ENCODE results near the gene UQCRQ.
"Not testable (repeated sequence)": the region's sequence is repeated elsewhere in the genome, so short reads cannot be mapped to it uniquely, and the experiment has no call there.

The UQCRQ gene

DNA sequence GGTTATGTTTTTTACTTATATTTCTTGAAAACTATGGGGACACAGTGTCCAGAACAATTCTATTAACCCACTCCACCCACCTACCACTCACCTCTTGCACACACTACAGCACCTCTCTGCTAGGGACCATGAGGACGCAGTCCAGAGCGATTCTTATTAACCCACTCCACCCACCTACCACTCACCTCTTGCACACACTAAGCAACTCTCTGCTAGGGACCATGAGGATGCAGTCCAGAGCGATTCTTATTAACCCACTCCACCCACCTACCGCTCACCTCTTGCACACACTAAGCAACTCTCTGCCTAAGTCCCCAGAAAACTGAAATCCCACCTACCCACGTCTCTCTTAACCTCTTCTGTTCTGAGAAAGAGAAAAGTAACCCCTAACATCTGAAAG lies 33.8 kb upstream of the UQCRQ start:
- DNase-seq (ENCODE audit: low spot score) = no peak

GRCh38 chr5:132834057-132834456 lies 32.4 kb upstream of the UQCRQ start:
- no peak for DNase-seq (ENCODE audit: low spot score)

- DNase-seq (ENCODE audit: low spot score) = no peak
Measured at GRCh38 chr5:132836852-132837251, 29.6 kb upstream of the UQCRQ start.

DNA sequence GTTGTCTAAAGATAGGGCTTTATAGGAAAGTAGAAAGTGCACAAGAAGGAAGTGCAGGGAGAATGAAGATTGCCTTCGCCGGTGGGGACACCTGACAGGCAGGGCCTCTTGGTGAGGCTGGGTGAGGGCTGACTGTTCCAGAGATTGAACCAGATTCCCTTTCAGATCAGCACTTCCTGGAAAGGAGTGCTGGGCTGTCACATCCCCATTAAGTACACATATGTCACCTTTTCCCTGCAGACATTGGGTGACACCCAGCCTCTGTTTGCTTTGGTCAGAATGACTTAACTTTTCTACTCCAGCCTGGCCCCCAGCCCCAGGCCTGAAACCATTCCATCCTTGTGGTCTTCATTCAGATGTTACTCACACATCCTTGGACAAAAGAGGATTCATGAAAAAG lies 28.6 kb upstream of the UQCRQ start:
- DNase-seq (ENCODE audit: low spot score) = no peak

GRCh38 chr5:132838516-132839282 lies 27.7 kb upstream of the UQCRQ start:
- no peak for DNase-seq (ENCODE audit: low spot score)

DNA sequence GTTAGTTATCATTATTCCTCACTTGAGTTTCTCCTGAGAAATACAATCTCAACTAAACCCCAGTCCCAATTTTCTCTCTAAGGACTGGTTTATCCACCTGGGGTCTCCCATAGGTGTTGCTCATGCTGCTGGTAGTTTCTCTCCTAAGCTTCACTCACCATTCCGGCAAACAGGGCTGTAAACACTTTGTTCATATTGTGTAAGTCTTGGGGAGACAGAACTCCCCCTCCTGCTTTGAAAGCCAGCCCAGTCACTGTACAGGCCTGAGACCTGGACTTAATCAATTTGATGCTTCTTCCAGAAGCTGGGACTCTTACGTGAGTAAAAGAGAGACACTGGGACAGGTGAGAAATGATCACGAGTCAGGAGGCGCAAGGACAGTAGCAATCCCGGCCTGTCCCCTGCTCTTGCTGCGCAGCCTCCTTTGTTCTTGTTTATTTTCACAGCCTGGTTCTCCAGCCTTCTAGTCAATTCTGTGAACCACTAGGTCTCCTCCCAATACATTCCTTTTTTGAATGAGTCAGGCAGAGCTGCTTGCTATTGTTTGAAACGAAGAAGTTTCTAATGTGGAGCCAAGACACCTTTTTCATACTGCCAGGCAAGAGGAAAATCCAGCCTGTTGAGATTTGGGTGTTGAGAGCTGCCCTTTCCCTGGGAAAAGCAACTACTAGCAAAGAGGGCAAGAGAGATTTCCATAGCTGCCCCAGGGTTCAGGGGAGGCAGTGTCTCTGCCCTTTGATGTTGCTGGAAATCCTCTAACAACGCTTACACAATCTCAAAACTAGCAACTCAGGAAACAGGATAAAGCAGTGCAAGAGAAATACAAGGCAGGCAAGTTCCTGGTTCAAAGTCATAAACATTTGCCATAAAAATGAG lies 26.8 kb upstream of the UQCRQ start:
- no peak for DNase-seq (ENCODE audit: low spot score)

- no peak for DNase-seq (ENCODE audit: low spot score)
Measured at GRCh38 chr5:132840313-132840712, 26.1 kb upstream of the UQCRQ start.

- no peak for DNase-seq (ENCODE audit: low spot score)
Measured at GRCh38 chr5:132840896-132841295, 25.5 kb upstream of the UQCRQ start.

DNA sequence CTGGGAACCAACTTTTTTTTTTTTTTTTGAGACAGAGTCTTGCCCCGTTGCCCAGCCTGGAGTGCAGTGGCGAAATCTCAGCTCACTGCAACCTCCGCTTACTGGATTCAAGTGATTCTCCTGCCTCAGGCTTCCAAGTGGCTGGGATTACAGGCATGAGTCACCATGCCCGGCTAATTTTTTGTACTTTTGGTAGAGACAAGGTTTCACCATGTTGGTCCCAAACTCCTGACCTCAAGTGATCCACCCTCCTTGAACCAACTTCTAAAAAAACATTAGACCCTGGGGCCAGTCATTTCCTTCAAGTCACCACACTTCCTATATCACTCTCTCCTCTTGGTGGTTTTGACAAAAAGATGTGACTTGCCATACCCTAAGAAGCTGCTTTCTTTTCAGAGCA lies 25.1 kb upstream of the UQCRQ start:
- DNase-seq (ENCODE audit: low spot score) = no peak

DNA sequence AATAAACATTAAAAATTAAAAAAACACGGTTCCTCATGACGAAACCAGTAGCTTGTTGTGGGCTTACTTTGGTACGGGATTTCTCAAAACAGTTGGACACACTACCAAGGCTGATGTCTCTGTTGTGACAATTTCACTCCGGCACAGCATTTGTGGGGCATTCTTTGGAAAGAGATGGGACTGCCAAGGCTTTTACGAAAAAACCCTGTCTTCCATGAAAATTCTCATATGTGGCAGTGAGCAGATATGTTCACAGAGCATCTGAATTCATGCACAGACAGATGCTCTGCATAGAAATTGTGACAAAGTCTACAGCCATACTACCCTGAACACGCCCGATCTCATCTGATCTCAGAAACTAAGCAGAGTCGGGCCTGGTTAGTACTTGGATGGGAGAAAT lies 18.2 kb upstream of the UQCRQ start:
- DNase-seq (ENCODE audit: low spot score) = no peak

GRCh38 chr5:132849347-132849746 lies 17.1 kb upstream of the UQCRQ start:
- DNase-seq (ENCODE audit: low spot score) = no peak

DNA sequence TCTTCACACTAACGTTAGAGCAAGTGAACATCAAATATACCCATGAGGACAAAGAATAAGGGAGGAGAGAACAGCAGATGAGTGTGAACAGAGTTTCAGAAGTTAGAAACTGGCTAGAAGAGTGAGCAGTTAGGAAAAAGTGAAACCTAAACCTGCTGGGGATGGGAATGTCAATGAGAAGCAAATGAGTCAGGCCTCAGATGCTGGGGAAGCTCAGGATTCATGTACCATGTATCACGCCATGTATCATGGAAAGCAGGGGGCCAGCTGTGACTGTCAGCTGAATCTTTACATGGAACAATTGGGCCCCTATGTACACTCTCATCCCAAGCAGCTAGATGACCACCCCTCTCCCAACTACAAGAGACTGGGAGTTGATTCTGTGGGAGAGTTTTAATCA lies 16.4 kb upstream of the UQCRQ start:
- DNase-seq (ENCODE audit: low spot score) = no peak

GRCh38 chr5:132853323-132853722 lies 13.1 kb upstream of the UQCRQ start:
- no peak for DNase-seq (ENCODE audit: low spot score)

- DNase-seq (ENCODE audit: low spot score) = no peak
Measured at GRCh38 chr5:132853790-132854189, 12.7 kb upstream of the UQCRQ start.

DNA sequence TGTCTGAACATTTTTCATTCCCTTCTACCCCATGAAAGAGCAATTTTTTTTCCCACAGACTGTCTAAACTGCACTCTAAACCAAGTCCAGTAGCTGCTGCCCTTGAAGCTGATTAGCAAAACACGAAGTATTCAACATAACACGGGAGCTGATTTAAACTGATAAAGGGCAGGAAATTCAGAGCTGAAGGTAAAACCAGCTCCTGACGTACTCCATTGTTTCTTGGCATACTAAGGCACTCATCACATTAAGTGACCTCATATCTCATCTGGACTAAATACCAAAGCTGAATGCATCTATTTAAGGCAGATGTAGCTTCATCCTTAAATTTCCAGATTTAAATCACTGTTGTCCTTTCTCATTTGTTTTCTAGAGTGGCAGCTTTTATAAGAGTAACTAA lies 12.1 kb upstream of the UQCRQ start:
- no peak for DNase-seq (ENCODE audit: low spot score)

DNA sequence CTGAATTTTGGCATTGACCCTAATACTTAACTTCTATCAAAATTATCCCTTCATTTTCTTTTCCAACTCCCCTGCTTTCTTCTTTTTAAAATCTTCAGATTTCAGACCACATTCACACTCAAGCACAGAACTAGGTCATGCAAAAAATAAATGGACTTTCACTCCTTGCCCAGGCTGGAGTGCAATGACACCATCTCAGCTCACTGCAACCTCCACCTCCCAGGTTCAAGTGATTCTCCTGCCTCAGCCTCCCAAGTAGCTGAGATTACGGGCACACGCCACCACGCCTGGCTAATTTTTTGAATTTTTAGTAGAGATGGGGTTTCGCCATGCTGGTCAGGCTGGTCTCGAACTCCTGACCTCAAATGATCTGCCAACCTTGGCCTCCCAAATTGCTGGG lies 11.4 kb upstream of the UQCRQ start:
- DNase-seq (ENCODE audit: low spot score) = not testable (repeated sequence)

GRCh38 chr5:132856011-132856410 lies 10.4 kb upstream of the UQCRQ start:
- no peak for DNase-seq (ENCODE audit: low spot score)

DNA sequence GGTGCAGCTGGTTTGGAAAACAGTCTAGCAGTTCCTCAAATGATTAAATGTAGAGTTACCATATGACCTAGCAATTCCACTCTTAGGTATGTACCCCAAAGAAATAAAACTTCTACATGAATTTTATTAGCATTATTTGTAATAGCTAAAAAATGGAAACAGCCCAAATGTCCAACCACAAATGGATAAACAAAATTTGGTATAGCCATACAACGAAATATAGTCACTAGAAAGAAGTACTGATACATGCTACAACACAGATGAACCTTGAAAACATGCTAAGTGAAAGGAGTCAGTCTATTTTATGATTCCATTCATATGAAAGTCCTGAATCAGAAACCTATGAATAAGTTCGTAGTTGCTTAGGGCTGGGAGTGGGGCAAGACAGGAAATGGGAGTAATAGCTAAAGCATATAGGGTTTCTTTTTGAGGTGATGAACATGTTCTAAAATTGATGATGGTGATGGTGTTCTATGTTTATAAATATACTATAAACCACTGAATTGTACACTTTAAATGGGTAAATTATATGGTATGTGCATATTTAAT lies 6.5 kb upstream of the UQCRQ start:
- no peak for DNase-seq (ENCODE audit: low spot score)

- DNase-seq (ENCODE audit: low spot score) = no peak
Measured at GRCh38 chr5:132860742-132861141, 5.7 kb upstream of the UQCRQ start.

GRCh38 chr5:132865668-132866341 lies 637 bp upstream of the UQCRQ start:
- DNase-seq (ENCODE audit: low spot score) = no peak

- no peak for DNase-seq (ENCODE audit: low spot score)
Measured at GRCh38 chr5:132867046-132867451, 607 bp downstream of the UQCRQ start.

DNA sequence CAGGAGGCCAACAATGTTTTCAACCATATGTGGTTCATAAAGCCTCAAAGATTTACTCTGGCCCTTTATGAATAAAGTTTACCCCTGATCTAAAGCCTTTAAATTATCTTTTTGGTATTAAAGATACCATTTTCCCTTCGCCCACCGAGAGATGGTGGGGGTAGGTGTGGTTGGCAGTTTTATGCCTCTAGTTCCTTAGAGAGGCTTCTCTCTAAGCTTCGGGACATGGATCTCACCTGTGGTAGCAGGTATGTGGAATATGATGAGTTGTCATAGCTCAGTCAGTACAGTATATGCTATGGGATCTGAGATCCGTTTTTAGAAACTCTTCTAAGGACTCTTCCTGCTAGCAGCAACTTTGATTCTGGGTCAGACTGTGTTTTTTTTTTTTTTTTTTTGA lies 2.3 kb downstream of the UQCRQ start:
- DNase-seq (ENCODE audit: low spot score) = no peak

- no peak for DNase-seq (ENCODE audit: low spot score)
Measured at GRCh38 chr5:132870801-132871200, 4.4 kb downstream of the UQCRQ start.

All from iPS-NIHi11 (cell line).